Pancreas (tissue), 10 donors: ENCODE results near the gene MRGPRD. TPM values are rescaled to one million over a fixed set of nuclear protein-coding genes. Genes with fewer than 3 reads are reported as not detected.
"Not testable (repeated sequence)": the region's sequence is repeated elsewhere in the genome, so short reads cannot be mapped to it uniquely, and the experiment has no call there.

Source experiments
- ATAC-seq, 4 donors: fragments of 200-7000 bp; cut with Tn5 transposase; one replicate each; pipeline versions ENCODE4 v1.8.0 to v1.9.1; 2020; ENCODE audit warnings: mild to moderate bottlenecking in 4 of 4, moderate library complexity in 4 of 4
- DNase-seq, 6 donors: peaks; one replicate each; pipeline ENCODE4 v3.0.0-alpha.2; 2020
- FAIRE-seq: peaks from 2 replicates; lab custom pipeline; 2012; peaks lifted over from hg19 to GRCh38; lab: Jason Lieb, UNC
- H3K27ac ChIP-seq, 4 donors: fragments of 200-600 bp; sonication (generic); 1 replicate in 3 of 4; 2 replicates in 1 of 4; pipeline versions ENCODE4 v1.5.0 to v1.8.0; 2020
- H3K27me3 ChIP-seq, 4 donors: fragments of 200-600 bp; one replicate each; pipeline ENCODE4 v1.8.0; 2021
- H3K36me3 ChIP-seq, 3 donors: fragments of 200-600 bp; sonication (generic) in 1 of 3; one replicate each; pipeline versions ENCODE4 v1.5.0 to v1.8.0; 2020 to 2021
- H3K4me1 ChIP-seq, 3 donors: fragments of 200-600 bp; one replicate each; pipeline ENCODE4 v1.8.0; 2021
- H3K4me3 ChIP-seq, 4 donors: fragments of 200-600 bp; sonication (generic) in 2 of 4; one replicate each; pipeline versions ENCODE4 v1.5.0 to v1.8.0; 2020 to 2021
- H3K9me3 ChIP-seq, 4 donors: fragments of 200-600 bp; one replicate each; pipeline ENCODE4 v1.8.0; 2021
- CTCF ChIP-seq, 4 donors: fragments of 200-600 bp; sonication (generic) in 3 of 4; IDR thresholded peaks; one replicate each; pipeline versions ENCODE4 v1.5.0 to v1.8.0; 2021; ENCODE audit warnings: antibody characterized with exemption in 4 of 4
- WGBS, 2 donors: extraction: QIAGEN DNeasy Blood & Tissue Kit; methylation state at CpG; one replicate each; pipeline ENCODE4 v1.1.7; 2013; 5-methylcytosine and 5-hydroxymethylcytosine counted together
- intact Hi-C, 3 donors: fragments of 100-400 bp; cut with DNase I; formaldehyde crosslinking; loops; one replicate each; pipeline versions ENCODE4 v1.11.1 to v1.14.2; 2022
- polyA plus RNA-seq, 2 donors: library from polyadenylated mRNA; stranded (reverse); fragments of 200-250 nt; gene quantifications; one replicate each; pipeline ENCODE4 v1.2.3, GENCODE V29; 2013
- total RNA-seq, 6 donors: library from RNA; stranded (reverse); fragmentation: NEBNext Ultra II Directional in 4 of 6; extraction: Animal tissue kit (Norgen Biotek cat#: 25700) in 4 of 6; gene quantifications; one replicate each; pipeline versions ENCODE4 v1.2.1 to v1.2.4, GENCODE V29; 2021 to 2023
- donor health status: healthy with polysubstance abuse.
- donor health status: DM: no; HTN: no; CAD: no; lungs with moderate emphysema.
- donor health status: DM: no; HTN: no; CAD: no.
- donor health status: control.
- donor health status: control.
- donor health status: Bipolar disorder and iron deficiency.
- donor health status: DM: yes; HTN: yes; CAD: no.
- donor health status: DM: no; HTN: no; CAD: no.
- donor health status: DM: no; HTN: no; CAD: no.
- donor health status: DM: yes; HTN: yes; CAD: no.

The MRGPRD gene
- total and polyA plus RNA-seq, 8 donors, result not detected

- peak in 2 of 6 donors; percentile 33 for DNase-seq
- no peak for FAIRE-seq
- peak overlapping the region in 1 of 4 donors; percentile 33 for H3K27ac ChIP-seq
- H3K36me3 ChIP-seq, result no peaks in the 10 kb centered on the region
- peak in 1 of 4 donors; percentile 11 for ATAC-seq
- H3K4me1 ChIP-seq, result no peaks in the 10 kb centered on the region
- H3K9me3 ChIP-seq, result no peaks in the 10 kb centered on the region
- no peaks in the 10 kb centered on the region for H3K27me3 ChIP-seq
- TF ChIP-seq CTCF (IDR thresholded peaks at IDR 0.05), result no peak
- intact Hi-C loops, result no loop called here
- 63 to 76% methylated on average over 23 of the region's 23 CpGs for WGBS, 2 donors
- no peak overlapping the region for H3K4me3 ChIP-seq
Measured at GRCh38 chr11:69001243-69002081, 20.7 kb upstream of the MRGPRD start.

- Histone ChIP-seq H3K27ac (peak overlapping the region in 1 of 4 donors; percentile 33), H3K4me3 (no peak overlapping the region), H3K36me3 (no peaks in the 10 kb centered on the region), H3K27me3 (no peaks in the 10 kb centered on the region), H3K9me3 (no peaks in the 10 kb centered on the region), H3K4me1 (no peaks in the 10 kb centered on the region)
- DNase-seq, result peak in 3 of 6 donors; percentile 5 to 35 (median 14)
- TF ChIP-seq CTCF (IDR thresholded peaks at IDR 0.05), result peak in 1 of 4 donors; percentile 12
- peak; percentile 71 for FAIRE-seq
- intact Hi-C loops, result no loop called here
- ATAC-seq, result peak; percentile 50 to 76 (median 72)
- WGBS, 2 donors, result 28 to 36% methylated on average over 8 of the region's 8 CpGs
Measured at GRCh38 chr11:69000831-69001242, 20.1 kb upstream of the MRGPRD start.

GRCh38 chr11:69000391-69000790 lies 19.6 kb upstream of the MRGPRD start:
- H3K4me3 ChIP-seq, result no peak overlapping the region
- H3K36me3 ChIP-seq, result no peaks in the 10 kb centered on the region
- intact Hi-C loops, result no loop called here
- peak in 2 of 6 donors; percentile 8 to 37 for DNase-seq
- H3K27ac ChIP-seq, result no peak overlapping the region
- no peaks in the 10 kb centered on the region for H3K9me3 ChIP-seq
- FAIRE-seq, result no peak
- H3K27me3 ChIP-seq, result no peaks in the 10 kb centered on the region
- no peak for ATAC-seq
- H3K4me1 ChIP-seq, result no peaks in the 10 kb centered on the region
- 68% methylated on average over 5 of the region's 5 CpGs for WGBS, 2 donors
- TF ChIP-seq CTCF (IDR thresholded peaks at IDR 0.05), result no peak

- H3K9me3 ChIP-seq, H3K36me3 ChIP-seq, H3K27me3 ChIP-seq, H3K4me1 ChIP-seq, H3K27ac ChIP-seq, H3K4me3 ChIP-seq, intact Hi-C loops, FAIRE-seq, ATAC-seq: not testable (repeated sequence)
- 74 to 80% methylated on average over 12 of the region's 12 CpGs for WGBS, 2 donors
- peak in 2 of 6 donors; percentile 5 to 39 for DNase-seq
Measured at GRCh38 chr11:68999748-69000355, 19.1 kb upstream of the MRGPRD start.

GRCh38 chr11:68999093-68999747 lies 18.4 kb upstream of the MRGPRD start:
- FAIRE-seq (no peak), DNase-seq (peak in 2 of 6 donors; percentile 7 to 18), ATAC-seq (no peak)
- Histone ChIP-seq H3K4me3 (no peak overlapping the region), H3K36me3 (no peaks in the 10 kb centered on the region), H3K27me3 (no peaks in the 10 kb centered on the region), H3K4me1 (no peaks in the 10 kb centered on the region), H3K27ac (no peak overlapping the region), H3K9me3 (no peaks in the 10 kb centered on the region)
- WGBS, 2 donors, result 77 to 81% methylated on average over 8 of the region's 8 CpGs
- TF ChIP-seq CTCF (IDR thresholded peaks at IDR 0.05), result no peak
- intact Hi-C loops, result no loop called here
